HG03558 (cell line): ENCODE results near the gene KLF13.

ENCODE experiments used
- ATAC-seq: cut with Tn5 transposase; IDR thresholded peaks from one replicate; pipeline ENCODE4 v1.9.1; 2021; ENCODE audit warnings: moderate number of reproducible peaks; ENCODE audit not compliant: unreplicated experiment; ENCODE audit errors: extremely low read depth

Gene KLF13

GRCh38 chr15:31374489-31374888 is 47.9 kb downstream of the KLF13 start:
- no peak for ATAC-seq

DNA sequence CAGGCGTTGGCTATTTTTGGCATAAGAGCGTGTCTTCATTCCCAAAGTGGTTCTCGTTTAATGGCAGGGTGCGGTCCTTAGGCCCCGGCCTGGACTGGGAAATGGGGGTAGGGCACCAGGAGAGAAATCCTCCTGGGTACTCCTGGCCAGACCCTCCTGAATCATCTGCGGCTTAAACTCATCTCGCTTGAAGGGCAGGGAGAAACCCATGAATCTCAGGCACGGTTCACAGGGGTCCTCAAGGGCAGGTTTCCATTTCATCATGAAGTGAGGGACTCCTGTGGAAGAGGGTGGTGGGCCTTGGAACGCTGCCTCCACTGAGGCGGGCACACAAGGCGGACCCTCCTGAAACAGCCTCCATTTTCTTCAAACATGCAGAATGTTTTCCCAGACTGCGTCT is 48.4 kb downstream of the KLF13 start:
- ATAC-seq, result no peak

DNA sequence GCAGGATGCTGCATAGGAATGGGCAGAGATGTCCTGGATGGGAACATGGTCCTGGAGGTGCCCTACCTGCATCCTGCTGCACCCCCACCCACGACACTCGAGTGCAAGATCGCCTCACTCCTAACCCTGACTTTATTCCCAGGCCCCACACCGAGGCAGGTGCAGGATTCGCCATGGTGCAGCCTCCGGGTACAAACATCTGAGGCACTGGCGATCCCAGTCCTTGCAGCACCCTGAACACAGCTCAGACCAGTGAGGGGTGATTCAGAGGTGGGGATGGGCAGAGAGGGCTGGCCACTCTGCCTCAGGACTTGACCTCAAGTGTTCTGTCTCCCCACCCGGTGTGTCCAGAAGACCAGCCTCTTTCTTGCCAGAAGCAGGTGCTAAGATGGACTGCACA is 49.1 kb downstream of the KLF13 start:
- ATAC-seq, result no peak

GRCh38 chr15:31376511-31376910 is 49.9 kb downstream of the KLF13 start:
- no peak for ATAC-seq

GRCh38 chr15:31377030-31377429 is 50.4 kb downstream of the KLF13 start:
- no peak for ATAC-seq

GRCh38 chr15:31378363-31378903 is 51.8 kb downstream of the KLF13 start:
- ATAC-seq, result no peak

- no peak for ATAC-seq
Observed at GRCh38 chr15:31379042-31379441, 52.4 kb downstream of the KLF13 start.

DNA sequence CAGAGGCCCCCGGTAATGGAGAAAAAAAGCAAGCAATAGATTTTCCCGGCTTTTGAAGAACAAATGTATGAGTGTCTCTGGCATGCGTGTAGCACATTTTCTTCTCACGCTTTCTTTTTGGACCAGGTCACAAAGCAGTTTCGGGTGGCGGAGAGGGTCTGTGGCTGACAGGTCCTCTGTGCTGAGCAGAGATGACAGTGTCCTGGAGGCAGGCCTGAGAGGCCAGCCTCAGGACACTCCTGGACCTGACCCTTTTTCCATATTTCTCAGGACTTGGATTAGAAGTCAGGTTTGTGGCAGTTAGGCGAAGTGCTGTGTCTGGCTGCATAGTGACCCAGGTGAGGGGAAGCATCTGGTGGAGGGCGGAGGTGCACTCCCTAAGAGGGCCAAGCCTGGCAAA is 52.9 kb downstream of the KLF13 start:
- ATAC-seq, result no peak

DNA sequence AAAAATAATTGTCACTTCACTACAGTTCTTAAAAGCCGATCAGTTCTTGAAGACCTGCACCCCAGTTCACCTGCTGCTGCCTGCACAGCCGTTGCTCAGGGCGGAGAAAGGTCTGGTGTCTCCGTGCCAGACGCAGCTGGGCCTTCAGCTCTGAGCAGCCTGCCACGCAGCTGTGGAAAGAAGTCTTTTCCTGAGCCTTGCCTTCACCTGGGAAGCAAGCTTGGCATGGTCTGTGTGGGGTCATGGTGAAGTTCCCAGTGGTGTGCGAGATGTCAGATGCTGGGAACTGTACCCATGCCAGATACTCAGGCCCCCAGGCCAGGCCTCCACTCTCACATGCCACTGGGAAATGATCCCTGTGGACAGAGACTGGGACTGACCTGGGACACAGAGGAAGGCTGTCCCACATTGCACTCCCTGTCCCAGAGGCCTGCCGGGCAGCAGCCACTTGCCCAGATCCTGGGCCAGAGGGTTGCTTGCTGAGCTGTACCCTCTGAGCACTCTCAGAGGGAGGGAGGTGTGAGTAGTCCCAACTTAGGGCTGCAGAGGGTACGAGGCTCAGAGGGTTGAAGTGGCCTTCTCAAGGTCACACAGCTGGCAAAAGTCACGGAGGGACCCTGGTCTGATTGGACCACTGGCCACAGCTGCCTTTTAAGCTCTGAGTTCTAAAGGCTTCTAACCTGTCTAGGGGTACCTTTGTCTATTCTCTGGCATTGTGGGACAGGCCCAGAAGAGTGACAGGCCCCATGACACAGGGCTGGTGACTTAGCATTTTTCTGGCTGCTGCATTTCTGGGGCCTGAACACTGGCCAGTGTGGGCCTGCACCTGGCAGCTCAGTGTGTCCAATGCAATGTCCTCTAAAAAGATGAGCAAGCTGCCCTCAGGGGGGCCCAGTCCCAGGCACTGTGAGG is 55.4 kb downstream of the KLF13 start:
- no peak for ATAC-seq

GRCh38 chr15:31382713-31383045 is 56.0 kb downstream of the KLF13 start:
- no peak for ATAC-seq

DNA sequence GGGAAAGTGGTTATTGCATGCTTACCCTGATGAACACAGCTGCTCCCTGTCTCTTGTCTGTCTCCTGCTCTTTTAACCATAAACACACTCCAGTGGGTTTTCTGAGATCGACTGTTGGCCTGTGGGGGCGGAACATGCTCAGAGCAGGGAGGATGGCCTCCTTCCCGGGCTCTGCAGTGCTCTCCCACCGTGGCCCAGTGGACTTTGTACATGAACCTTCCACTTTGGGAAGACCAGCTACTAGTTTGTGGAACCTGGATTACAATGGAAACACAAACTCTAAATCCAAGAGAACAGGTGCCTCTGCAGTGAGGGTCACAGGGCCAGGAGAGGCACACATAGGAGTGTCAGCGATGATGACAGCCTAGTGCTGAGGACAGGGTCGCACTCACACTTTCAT is 56.5 kb downstream of the KLF13 start:
- ATAC-seq, result no peak

GRCh38 chr15:31384568-31384967 is 57.9 kb downstream of the KLF13 start:
- ATAC-seq, result no peak

DNA sequence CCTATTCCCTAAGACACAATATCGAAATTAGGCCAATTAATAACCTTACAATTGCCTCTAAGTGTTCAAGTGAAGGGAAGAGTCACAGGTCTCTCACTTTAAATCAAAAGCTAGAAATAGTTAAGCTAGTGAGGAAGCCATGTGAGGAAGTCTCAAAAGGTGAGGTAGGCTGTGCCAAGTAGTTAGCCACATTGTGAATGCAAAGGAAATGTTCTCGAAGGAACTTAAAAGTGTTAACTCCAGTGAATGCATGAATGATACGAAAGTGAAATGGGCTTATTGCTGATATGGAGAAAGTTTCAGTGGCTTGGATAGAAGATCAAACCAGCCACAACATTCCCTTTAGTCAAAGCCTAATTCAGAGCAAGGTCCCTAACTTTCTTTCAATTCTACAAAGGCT is 59.1 kb downstream of the KLF13 start:
- no peak for ATAC-seq

DNA sequence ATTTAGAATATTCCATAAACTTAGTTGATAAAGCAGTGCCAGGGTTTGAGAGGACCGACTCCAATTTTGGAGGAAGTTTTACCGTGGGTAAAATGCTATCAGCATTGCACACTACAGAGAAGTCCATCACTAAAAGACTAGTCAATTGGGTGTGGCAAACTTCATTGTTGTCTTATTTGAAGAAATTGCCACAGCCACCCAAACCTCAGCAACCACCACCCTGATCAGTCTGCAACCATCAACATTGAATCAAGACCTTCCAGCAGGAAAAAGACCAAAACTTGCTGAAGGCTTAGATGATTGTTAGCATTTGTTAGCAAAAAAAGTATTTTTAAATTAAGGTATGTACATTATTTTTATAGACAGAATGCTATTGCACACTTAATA is 60.5 kb downstream of the KLF13 start:
- no peak for ATAC-seq

GRCh38 chr15:31387479-31388118 is 61.0 kb downstream of the KLF13 start:
- no peak for ATAC-seq

DNA sequence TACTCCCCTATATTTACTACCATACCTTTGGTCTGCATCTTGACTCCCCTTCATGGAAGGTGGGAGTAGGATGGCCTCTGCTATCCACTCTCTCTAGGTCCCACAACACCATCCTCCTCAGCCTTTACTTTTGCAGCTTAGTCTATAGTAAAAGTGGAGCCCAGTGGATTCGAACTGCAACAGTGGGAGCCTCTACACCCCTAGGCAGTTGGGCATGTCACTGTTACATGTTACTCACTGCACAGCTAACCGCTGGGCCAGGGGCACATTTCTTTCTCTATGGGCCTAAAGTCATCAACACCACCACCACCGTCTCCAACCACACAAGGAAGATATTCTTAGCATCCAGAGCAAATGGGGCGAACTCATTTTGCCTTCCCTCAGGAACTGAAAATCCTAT is 62.9 kb downstream of the KLF13 start:
- ATAC-seq, result no peak

DNA sequence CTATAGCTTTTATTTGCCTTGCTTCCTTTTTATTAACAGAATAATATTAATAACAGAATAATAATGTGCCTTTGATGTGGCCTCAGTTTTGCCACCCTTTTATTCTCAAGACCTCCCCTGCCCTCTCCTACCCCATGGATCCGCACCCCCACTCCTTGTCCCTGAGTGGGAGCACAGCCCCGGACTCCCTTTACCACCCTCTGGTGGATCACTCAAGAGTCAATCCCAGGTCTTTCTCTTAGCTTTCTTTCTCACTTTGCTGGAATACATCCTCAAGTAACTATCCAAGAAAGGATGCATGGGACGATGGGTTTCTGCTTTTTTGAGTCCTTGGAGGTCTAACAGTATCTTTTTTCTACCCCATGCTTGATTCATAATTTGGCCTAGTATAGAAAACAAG is 63.4 kb downstream of the KLF13 start:
- ATAC-seq, result no peak

DNA sequence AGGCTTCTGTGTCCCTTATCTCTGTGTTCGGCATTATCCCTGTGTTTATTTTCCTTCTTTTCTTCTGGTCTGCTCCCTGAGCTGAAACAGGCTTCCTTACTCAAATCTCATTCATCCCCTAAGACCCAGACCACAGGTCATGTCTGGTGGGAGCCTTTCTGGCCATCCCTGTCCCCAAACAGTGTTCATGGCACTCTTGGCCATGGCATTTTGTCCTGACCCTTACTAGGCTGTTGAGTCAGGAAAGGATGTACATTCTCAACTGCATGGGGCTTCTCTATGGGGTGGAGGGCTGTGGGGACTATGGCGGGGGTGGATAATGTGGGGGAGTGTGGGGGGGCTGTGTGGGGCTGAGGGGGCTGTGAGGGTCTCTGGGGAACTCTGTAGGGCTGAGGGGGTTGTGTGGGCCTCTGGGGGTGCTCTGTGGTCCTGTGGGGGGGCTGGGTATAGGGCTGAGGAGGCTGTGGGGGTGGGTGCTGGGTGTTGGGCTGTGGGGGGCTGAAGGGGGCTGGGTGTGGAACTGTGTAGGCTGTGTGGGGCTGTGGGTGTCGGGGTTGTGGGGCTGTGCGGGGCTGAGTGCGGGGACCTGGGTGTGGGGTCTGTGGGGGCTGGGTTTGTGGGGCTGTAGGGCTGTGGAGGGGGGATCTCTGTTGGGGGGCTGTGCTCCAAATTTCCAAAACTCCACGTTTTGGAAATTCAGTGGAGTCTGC is 64.3 kb downstream of the KLF13 start:
- ATAC-seq, result no peak

DNA sequence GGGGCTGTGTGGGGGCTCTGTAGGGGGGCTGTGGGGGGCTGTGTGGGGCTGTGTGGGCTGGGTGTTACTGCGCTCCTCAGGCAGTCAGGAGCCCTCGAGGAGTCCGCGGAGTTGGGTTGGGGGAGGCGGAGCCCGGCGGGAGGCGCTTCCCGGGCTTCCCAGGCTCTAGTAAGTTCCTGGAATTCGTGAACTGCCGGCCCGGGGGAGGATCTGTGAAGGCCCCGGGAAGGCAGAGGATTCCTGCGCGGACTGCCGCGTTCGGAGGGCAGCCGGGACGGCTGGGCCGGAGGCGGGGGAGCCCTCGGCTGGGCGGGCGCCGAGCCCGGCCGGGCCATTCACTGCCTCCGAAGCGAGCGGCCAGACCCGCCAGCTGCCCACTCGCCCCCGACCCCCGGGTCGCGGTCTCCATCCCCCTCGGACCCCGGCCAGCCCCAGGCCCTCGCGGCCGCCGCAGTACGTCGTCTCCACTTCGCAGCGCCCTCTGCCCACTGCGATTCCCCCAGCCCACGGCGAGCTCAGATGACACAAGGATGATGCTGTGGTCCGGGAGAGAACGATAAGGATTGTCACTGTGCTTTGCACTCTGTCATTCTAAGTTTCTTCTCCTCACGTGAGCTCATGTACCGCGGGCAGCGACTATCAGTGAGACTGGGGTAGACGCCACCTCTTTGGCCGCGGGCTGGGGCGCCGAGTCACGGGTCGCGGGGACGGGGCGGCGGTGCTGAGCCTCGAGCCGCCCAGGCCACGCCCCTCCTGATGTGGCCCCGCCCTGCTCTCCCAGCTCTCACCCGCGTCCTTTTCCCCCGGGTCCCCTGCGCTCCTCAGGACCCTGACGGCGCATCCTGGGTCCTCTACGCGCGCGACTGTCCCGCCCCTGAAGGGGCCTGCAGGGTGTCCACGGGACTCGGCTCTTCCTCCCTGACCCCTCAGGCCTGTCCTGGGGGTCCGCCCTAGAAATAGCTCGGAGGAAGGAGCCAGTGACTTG is 65.3 kb downstream of the KLF13 start:
- ATAC-seq, result peak; percentile 63
